Iris pigment epithelial cell (primary cell): Measurements from ENCODE around the gene EEIG1.
A peak's percentile ranks its signal among the peaks of the same experiment; 100 is the strongest.

ENCODE experiments used
- DNase-seq: peaks from one replicate; pipeline ENCODE4 v3.0.0-alpha.2; 2011; ENCODE audit warnings: low read depth

Gene EEIG1

DNA sequence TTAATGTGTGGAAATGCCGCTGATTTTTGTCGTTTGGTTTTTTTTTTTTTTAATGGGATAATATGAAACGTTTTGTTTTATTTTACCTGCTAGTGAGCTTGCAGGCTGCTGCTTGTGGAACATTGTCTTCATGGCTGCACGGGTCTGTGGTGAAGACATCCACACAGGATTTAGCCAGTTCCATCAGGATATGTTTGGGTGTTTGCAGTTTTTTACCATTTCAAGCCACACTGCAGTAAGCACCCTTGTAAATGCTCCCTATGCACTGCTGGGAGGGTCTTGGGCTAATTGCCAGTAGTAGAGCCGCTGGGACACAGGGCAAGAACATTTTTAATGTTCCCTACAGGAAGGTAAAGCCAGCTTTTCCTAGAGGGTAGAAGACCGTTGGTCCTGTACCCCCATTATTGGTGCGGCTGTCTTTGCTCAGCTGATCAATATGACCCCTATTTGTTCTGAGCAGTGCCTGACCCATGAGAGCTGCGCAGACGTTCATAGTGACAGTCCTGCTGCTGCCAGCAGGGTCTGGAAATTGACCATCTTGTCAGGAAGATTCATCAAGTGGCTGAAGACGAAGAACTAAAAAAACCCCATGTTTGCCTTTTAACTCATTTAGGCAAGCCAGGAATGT, 20.5 kb upstream of the EEIG1 start:
- no peak for DNase-seq

DNA sequence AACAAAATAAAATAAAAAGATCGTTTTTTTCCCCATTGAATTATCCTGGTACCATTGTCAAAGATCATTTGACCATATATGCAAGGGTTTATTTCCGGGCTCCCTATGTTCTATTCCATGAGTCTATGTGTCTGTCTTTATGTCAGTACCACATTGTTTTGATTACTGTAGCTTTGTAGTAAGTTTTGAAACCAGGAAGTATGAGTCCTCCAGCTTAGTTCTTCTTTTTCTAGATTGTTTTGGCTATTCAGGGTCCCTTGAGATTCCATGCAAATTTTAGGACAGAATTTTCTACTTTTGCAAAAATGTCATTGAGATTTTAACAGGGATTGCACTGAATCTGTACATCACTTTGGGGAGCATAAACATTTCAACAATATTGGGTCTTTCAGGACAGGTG, 18.7 kb upstream of the EEIG1 start:
- no peak for DNase-seq

DNA sequence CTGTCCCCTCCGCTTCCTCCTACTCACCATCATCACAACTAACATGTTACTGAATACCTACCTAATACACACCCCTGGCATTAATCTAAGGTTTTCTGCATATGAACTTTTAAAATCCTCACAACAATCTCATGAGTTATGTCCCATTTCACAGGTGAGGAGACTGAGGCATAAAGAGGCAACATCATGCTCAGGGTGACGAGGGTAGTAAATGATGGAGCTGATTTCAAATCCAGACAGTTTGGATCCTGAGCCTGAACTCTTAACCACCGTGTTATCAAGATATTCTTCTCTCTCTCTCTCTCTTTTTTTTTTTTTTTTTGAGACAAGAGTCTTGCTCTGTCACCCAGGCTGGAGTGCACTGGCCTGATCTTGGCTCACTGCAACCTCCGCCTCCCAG, 12.9 kb upstream of the EEIG1 start:
- no peak for DNase-seq

DNA sequence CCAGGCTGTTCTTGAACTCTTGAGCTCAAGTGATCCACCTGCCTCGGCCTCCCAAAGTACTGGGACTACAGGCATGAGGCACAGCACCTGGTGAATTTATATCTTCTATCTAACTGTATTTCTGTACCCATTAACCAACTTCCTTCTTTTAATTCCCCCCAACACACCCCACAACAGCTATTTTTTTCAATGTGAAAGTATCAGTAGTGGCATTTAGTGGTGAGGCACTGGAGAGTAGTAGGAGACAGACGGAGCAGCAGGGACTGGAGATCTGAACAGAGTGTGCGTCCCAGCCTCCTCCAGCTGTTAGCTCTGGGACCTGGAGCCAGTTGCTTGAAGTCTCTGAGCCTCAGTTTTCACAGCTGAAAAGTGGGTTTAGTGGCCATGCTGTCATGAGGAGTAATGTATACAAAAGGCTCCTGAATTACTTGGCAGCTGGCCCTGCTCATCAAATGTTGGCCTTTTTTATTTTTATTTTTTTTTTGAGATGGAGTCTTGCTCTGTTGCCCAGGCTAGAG, 11.0 kb upstream of the EEIG1 start:
- no peak for DNase-seq

DNA sequence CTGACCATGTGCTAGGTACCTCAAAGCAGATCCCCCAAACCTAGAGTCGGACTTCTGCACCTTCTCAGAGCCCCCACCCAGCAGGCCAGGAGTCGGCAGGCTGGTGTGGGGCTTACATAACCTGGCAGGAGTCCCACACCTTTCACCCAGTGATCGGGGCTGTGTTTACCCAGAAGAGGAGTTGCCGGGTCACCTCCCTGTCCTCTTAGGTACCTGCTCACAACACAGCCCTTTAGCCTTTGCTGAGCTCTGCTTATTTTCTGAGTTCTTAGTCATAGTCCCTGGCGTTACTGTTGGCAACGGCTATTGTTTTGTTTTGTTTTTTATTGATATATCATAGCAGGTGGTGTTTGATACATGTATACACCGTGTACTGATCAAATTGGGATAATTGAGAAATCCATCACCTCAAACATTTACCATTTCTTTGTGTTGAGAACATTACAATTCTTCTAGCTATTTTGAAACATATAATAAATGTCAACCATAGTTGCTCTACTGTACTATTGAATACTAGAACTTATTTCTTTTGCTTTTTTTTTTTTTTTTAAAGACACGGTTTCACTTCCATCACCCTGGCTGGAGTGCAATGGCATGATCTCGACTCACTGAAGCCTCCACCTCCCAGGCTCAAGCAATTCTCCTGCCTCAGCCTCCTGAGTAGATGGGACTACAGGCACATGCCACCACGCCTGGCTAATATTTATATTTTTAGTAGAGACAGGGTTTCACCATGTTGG, 10.4 kb upstream of the EEIG1 start:
- no peak for DNase-seq

DNA sequence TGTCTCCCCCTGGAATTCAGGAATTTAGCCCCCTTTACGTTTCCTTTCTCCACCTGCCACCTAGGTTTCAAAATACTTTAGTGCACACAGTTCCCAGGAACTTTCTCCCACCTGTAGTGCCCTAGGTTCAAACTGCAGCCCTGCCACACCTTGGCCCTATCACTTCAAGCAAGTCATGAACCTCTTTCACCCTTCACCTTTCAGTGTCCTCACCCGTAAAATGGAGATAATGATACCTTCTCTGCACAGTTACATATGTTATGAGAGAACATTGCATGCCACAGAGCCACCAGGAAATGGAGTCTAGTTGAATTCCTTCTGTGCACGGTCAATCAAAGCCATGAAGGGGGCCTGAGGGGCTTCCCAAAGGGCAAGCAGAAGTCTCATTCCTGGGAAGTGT, 9.8 kb upstream of the EEIG1 start:
- no peak for DNase-seq

DNA sequence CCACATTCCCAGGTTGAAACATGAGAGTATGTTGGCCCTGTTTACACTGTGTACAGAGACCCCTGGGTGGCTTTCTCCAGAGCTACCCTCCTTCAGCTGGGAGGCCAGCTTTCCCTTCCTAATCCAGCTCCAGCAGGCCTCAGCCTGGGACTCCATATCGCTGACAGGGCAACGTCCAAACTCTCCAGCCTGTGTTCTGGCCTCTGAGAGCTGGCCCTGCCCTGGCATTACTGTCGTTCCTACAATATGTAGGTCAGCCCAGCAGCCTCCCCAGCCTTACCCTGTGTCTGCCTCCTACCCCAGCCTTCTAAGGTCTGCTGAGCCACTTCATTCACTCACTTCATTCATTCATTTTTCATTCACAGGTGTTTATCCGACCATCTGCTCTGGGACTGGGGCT, 8.3 kb upstream of the EEIG1 start:
- no peak for DNase-seq

DNA sequence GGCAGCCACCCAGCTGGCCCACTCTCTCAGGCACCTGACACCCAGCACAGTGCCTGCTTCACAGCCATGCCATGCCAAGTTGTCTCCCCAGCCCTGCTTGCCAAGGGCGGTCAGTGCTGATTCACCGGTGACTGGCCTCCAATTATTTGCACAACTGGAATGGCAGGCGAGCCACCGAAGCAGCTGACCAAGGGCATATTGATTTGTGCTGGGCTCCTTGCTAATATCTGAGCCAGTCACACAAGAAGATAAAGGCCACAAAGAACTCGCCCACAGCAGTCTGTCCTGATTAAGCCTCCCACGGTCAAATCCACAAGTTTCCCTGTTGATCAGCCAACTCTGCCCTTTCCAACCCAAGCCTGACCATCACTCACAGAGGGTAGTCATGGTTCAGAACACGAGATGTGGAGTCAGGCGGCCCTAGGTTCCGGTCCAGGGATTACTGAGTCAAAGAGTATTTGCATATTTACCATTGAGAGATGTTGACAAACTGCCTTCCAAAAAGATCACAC, 6.4 kb upstream of the EEIG1 start:
- DNase-seq: no peak

DNA sequence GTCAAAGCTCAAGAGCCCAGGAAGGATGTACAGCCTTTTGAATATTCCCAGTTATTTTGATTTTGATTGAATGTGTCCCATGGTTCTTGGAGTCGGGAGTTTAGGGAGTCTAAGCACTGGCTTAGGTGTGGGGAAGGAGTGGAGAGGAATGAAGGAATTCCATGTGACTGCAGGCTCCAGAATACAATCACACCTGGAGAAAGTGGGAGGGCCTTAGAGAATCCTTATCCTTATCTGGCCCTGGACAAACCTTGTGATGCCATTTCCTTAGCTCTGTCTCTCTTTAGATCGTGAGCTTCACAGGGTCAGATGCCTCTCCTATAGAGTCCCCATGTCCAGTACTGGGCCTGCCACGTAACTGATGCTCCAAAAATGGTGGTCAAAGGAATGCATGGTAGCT, 4.2 kb upstream of the EEIG1 start:
- no peak for DNase-seq

DNA sequence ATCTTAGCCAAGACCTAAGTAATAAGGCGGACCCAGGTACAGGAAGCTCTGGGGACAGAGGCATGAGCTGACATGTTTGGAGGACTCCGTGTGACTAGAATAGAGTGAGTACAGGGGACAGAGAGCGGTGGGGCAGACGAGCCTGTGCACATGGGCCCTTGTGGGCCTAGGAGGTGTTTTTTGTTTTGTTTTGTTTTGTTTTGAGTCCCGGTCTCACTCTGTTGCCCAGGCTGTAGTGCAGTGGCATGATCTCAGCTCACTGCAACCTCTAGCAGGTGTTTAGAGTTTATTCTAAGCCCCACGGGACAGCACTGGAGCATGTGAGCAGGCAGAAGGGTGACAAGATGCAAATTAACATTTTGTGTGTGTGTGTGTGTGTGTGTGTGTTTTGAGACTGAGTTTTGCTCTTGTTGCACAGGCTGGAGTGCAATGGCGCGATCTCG, 3.1 kb upstream of the EEIG1 start:
- no peak for DNase-seq

DNA sequence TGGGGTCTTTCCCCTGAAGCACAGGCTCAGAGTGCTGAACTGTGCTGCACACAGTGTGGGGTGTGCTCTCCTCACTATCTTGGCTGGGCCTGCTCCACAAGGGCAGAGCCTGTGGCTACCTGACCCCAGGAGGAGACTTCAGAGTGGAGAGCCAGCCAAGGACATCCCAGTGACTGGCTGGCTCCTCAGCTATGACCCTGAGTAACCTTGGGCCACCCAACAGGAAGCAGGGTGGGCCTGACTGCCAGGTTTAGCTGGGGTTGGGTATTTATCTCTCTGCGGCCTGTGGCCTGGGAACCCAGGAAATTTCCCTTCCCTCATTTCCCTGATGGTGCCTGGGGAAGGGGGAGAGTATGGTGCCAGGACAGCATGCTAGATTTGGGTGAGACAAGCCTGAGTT, 2.1 kb upstream of the EEIG1 start:
- no peak for DNase-seq

DNA sequence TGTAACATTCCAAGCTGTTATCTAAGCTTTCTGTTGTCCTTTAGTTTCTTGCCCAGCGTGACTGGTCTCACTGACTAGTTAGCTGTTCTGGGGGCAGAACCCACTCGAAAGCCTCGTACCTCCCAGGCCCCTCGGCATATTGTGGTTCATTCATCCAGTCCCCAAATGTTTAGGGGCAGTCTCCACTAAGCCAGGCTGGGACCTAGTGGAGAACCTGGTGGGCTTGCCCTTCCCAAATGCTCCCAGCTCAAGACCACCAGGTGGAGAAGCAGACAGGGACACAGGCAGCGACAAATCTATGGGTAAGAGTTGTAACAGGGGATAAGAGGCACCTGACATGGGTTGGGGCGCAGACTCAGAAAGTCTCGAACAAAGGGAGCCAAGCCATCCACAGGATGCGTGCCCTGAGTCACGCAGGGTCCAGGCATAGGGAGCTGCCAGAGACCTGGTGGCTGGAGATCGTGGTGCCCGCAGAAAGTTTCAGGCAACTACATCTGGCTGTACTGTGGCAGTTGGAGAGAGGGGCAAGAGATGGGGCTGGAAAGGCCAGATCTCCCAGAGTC, 851 bp upstream of the EEIG1 start:
- DNase-seq: no peak

DNA sequence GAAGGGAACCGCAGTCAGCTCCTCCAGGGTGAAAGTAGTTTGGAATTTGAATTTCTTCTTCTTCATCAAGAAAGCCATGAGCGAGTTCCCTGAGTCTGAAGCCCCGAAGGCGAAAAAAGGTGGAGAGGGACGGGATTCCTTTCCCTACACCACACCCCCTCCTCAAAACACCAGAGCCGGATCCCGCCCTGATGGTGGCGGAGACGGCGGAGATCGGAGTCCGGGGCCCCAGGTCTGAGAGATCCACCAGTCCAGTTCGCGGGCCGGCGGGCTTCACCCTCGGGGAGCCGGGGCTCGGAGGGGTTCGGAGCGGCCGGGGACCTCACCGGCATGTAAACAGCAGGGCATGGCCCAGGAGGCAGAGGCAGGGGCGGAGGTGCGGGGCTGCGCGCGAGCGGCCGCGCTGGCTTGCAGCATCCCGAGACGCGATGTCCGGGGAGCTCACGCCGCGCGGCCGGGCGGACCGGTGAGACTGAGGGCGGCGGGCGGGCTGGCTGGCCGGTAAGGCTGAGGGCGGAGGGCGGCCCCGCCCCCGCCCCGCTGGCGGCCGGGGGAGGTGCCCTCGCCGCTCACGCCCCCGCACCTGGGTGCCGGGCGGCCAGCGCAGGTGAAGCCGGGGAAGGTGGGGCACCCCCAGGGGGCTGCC, 606 bp downstream of the EEIG1 start:
- peak; percentile 20 for DNase-seq

DNA sequence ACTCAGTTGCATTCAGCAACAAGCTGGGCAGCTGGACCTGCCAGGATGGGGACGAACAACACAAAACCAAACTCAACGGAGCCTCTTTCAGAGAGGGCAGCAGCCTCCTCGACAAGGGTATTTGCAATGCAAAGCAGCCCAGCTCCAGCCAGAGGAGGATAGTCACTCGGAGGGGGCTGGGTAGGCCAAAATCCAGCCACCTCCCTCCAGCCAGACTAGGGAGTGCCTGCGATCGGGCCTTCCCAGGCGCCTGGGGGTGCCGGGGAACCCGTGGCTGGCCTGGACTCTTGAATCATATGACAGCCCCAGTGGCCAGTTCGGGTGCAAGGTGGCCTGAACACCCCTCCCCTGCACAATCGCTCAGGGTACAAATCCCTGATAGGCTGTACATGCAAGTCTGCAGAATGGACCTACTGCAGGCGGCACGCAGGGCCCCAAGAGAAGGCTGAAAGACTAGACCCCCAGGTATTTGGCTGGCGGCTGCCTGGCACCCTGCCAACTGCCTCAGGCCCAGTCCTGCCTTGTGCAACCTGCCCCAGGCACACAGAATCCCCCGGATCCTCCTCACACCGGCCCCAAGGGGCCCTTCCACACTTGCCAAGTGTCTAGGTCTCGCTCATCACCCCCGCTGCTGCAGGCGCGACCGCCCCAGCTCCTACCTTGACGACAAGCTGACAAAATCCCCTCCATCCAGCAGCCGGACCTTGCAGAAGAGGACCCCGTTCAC, 1.3 kb downstream of the EEIG1 start:
- peak; percentile 36 for DNase-seq

DNA sequence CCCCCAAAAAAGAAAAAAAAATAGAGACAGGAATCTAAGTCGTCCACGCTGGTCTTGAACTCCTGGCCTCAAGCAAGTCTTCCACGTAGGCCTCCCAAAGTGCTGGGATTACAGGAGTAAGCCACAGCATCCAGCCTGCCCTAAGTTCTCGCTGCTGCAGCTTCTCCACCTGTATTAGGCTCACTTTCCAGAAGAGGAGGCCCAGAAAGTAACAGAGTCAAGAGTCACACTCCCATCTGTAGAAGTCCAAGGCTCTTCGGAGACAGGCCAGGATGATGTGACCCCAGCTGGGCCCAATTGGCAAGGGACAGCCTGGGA, 1.8 kb downstream of the EEIG1 start:
- no peak for DNase-seq

DNA sequence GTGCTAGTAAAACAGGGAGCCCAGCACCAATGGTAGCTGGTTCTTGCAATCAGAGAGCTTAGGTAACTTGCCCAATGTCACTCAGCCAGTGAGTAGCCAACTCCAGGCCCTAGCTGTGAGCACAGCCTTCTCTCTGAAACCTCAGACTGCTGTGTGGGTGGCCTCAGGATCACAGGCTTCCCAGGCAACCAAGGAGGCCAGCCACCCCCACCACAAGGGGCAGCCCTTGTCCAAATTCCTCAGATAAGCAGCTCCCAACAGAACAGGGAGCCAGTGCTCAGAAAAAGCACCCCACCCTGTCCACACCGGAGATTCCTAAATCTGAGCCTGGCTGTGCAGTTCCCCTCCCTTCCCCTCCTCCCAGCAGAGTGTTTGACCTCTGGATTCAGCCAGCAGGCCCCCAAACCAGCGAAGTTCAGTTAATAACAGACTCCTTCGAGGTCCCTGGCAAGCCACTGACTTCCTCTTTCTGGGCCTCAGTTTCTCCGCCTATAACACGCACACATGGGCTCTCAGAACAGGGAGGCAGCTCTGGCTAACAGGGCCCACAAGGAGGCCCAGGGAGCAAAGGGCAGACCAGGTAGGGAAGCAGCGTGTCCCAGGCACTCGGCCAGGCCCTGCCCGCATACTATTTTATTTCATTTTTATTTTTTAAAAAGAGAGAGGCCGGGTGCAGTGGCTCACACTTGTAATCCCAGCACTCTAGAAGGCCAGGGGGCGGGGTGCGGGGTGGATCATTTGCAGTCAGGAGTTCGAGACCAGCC, 2.7 kb downstream of the EEIG1 start:
- DNase-seq: peak; percentile 91

DNA sequence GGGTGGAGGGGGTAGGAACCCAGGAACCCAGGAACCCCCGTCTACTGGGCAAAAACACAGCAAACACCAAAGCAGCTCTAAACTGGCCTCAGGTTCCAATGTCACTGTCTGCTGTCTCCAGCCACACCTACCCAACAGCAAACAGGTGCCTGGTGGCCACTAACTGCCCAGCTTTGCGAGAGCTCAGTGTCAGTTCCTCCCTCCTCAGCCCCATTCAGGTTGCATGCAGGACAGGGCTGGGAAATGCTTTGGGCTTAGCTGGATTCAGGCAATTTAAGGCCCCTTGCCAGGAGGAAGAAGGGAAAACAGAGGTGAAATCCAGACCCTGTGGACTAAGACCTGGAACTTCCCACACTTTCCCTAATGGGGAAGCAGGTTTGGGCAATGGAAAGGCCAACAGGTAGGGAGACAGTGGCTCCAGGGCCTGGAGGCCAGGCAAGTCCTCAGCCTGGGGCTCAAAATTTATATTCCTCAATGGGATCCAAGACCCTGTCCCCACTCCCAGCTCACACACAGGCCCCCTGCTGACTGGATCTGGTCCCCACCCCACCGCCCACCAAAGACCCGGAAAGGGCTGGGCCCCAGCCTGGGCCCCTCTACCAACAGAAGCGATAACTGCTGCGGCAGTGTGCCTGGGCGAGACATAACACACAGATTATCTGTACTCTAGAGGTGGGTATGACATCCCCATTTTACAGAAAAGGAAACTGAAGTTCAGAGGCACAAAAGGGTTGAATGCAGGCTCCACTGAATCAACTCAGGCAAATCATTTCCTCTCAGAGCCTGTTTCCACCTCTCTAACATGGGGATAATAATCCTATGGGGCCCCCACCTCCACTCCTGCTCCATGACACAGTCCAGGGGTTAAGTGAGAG, 3.5 kb downstream of the EEIG1 start:
- no peak for DNase-seq

DNA sequence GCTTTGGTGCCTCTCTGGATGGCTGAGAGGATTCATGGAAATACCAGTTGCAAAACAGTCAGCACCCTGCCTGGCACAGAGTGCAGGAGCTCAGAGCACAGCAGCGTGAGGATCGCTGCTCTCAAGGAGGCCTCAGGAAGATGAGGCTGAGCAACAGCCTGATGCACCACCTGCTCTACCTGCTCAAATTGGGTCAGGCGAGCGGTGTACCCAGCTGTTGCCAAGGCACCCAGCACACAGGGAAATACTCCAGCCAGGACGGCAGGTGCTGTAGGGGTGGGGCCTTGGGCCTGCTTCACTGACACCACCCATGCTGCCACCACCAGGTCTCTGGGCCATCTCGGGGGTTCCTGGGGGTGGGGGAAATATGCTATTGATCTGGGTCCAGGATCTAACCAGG, 4.3 kb downstream of the EEIG1 start:
- DNase-seq: no peak

DNA sequence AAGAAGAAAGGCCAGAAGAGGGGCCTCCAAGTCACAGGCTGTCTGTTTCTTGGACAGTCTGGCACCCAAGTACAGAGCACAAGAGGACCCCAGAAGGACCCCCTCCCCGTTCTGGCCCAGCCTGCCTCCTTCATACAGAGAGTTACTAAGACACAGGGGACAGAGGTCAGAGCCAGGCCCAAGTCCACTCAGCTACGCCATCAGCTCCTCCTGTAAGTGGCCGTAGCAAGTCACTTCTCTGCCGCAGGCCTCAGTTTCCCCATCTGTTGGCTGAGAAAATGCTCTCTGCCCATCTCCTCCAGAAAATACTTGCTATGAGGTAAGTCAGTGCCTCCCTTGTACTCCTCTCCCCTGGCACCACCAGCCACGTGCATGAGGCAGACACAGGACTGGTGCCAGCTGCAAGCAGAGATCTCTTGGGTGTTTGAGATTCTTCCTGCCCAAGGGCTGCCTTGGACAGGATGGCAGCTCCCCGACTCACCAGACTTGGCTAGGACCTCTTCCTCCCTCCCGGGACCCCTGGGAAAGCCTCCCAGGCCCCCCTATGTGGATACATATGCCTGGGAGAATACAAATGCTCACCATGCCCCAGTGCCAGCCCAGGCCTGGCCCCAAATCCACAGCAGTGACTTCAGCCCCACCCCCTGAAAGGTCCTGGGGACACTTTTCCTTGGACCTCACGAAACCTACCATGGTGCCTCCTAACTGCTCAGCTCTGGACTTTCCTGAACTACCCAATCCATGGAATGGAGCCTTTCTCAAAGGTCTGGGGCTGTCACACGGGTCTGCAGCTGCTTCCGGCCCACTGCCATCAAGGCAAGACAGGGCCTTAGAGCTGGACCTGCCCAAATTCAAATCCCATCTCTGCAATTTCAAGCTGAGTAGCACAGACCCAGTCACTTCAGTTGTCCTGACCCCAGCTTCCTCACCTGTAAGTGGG, 5.1 kb downstream of the EEIG1 start:
- DNase-seq: no peak
